K562 (cell line): Measurements from ENCODE around the gene COMMD1. TPM values are rescaled to one million over a fixed set of nuclear protein-coding genes. Genes with fewer than 3 reads are reported as not detected.

ENCODE experiments used
- ATAC-seq: fragments of 200-7000 bp; cut with Tn5 transposase; 3 replicates; pipeline ENCODE4 v1.9.1; 2020; ENCODE audit warnings: moderate library complexity
- BruUV-seq: library from RNA; stranded (reverse); fragments of 400-500 nt; replicated peaks from 2 replicates; lab custom pipeline; 2021; lab: Mats Ljungman, UMichigan
- CTCF ChIA-PET: fragments of 300-600 bp; formaldehyde crosslinking; extraction: SDS; loops from one replicate; lab custom pipeline; 2021; ENCODE audit warnings: low intra/inter-chr PET ratio; lab: Yijun Ruan, JAX
- POLR2A ChIA-PET: fragments of 300-600, 350-650 bp; sonication (Branson Sonifier 250); formaldehyde crosslinking; extraction: SDS; loops from one replicate; lab custom pipeline; 2021; ENCODE audit warnings: antibody characterized with exemption, inconsistent platforms; lab: Yijun Ruan, JAX
- DNase-seq, 4 experiments: peaks; one replicate each; pipeline versions ENCODE4 v3.0.0 to v3.0.0-alpha.2; 2011 to 2018; ENCODE audit warnings: low spot score in 3 of 4, mixed read lengths in 3 of 4; ENCODE audit errors: extremely low read depth in 1 of 4
- FAIRE-seq: peaks from 2 replicates; lab custom pipeline; 2011; peaks lifted over from hg19 to GRCh38; lab: Jason Lieb, UNC
- H2AFZ ChIP-seq: 2 replicates; pipeline ENCODE4 v1.6.0; 2011; ENCODE audit warnings: low read depth, low read length, control low read depth, inconsistent platforms
- H3K27ac ChIP-seq: fragments of 200-600 bp; 3 replicates; pipeline ENCODE4 v1.8.0; 2011; ENCODE audit warnings: low read depth, mild to moderate bottlenecking, control low read depth, inconsistent platforms, low read length, moderate library complexity, mixed read lengths; ENCODE audit errors: extremely low read depth
- H3K27me3 ChIP-seq, 2 experiments: fragments of 300-600 bp in 1 of 2; 2 replicates in 1 of 2; 3 replicates in 1 of 2; pipeline versions ENCODE4 v1.6.0 to v1.8.0; 2011; ENCODE audit warnings: inconsistent platforms in 2 of 2, low read length in 2 of 2, mild to moderate bottlenecking in 1 of 2, mixed read lengths in 1 of 2, moderate library complexity in 1 of 2; ENCODE audit not compliant: control insufficient read depth in 2 of 2, insufficient read depth in 2 of 2
- H3K36me3 ChIP-seq: fragments of 300-600 bp; 3 replicates; pipeline ENCODE4 v1.8.0; 2011; ENCODE audit warnings: mild to moderate bottlenecking, low read length, inconsistent platforms; ENCODE audit not compliant: control insufficient read depth, insufficient read depth
- H3K4me1 ChIP-seq, 2 experiments: fragments of 200-600 bp in 1 of 2; replicated peaks in 1 of 2; 2 replicates in 1 of 2; 3 replicates in 1 of 2; pipeline versions ENCODE4 v1.5.1 to v1.8.0; 2011; ENCODE audit warnings: inconsistent platforms in 2 of 2, low read length in 2 of 2, mild to moderate bottlenecking in 1 of 2, mixed read lengths in 1 of 2, moderate library complexity in 1 of 2; ENCODE audit not compliant: control insufficient read depth in 2 of 2, insufficient read depth in 2 of 2
- H3K4me2 ChIP-seq: 2 replicates; pipeline ENCODE4 v1.6.1; 2011; ENCODE audit warnings: low read length, control low read depth, inconsistent platforms, mixed read lengths; ENCODE audit not compliant: insufficient read depth
- H3K4me3 ChIP-seq: fragments of 200-600 bp; sonication (generic), shearing (Covaris generic); 2 replicates; pipeline ENCODE4 v1.5.1; 2016; ENCODE audit warnings: control low read depth, inconsistent platforms
- H3K79me2 ChIP-seq: fragments of 200-600 bp; 3 replicates; pipeline ENCODE4 v1.8.0; 2011; ENCODE audit warnings: low read length, inconsistent platforms; ENCODE audit not compliant: control insufficient read depth, insufficient read depth
- H3K9ac ChIP-seq, 2 experiments: 2 replicates each; pipeline versions ENCODE4 v1.6.0 to v1.6.1; 2011; ENCODE audit warnings: low read depth in 2 of 2, low read length in 2 of 2, control low read depth in 1 of 2, inconsistent platforms in 1 of 2, mild to moderate bottlenecking in 1 of 2, mixed read lengths in 1 of 2; ENCODE audit not compliant: insufficient read depth in 1 of 2
- H3K9me1 ChIP-seq: one replicate; pipeline ENCODE4 v1.6.0; 2011; ENCODE audit warnings: inconsistent platforms, mild to moderate bottlenecking, low read length, moderate library complexity; ENCODE audit not compliant: control insufficient read depth, insufficient read depth
- H3K9me3 ChIP-seq: replicated peaks from 2 replicates; pipeline ENCODE4 v1.5.1; 2011; ENCODE audit warnings: low read depth, low read length, inconsistent platforms; ENCODE audit not compliant: control insufficient read depth, insufficient read depth
- H4K20me1 ChIP-seq: replicated peaks from 2 replicates; pipeline ENCODE4 v1.6.1; 2011; ENCODE audit warnings: low read length, inconsistent platforms, mixed read lengths; ENCODE audit not compliant: control insufficient read depth, insufficient read depth
- ETV1 ChIP-seq: fragments of 450-650 bp; conservative IDR thresholded peaks from 2 replicates; pipeline ENCODE4 v1.6.1; 2016; ENCODE audit warnings: missing genetic modification characterization, control low read depth, low read depth, missing compliant biosample characterization
- HEY1 ChIP-seq: fragments of 250-450 bp; sonication (Bioruptor Pico); IDR thresholded peaks from 2 replicates; pipeline ENCODE4 v1.5.0; 2020; ENCODE audit warnings: mild to moderate bottlenecking, moderate library complexity, borderline replicate concordance
- JUN ChIP-seq, 2 experiments: sonication (generic) in 1 of 2; formaldehyde crosslinking in 1 of 2; IDR thresholded peaks; 2 replicates each; pipeline versions ENCODE4 v1.6.1 to v1.8.0; 2012 to 2022; ENCODE audit warnings: borderline replicate concordance in 2 of 2, mild to moderate bottlenecking in 2 of 2, improper control_type of control experiment in 1 of 2, low read depth in 1 of 2, low read length in 1 of 2, missing genetic modification reagents in 1 of 2
- MXI1 ChIP-seq: IDR thresholded peaks from 2 replicates; pipeline ENCODE4 v1.6.1; 2011; ENCODE audit warnings: low read depth, mild to moderate bottlenecking, improper control_type of control experiment, low read length
- RBFOX2 ChIP-seq: fragments of 200-400 bp; formaldehyde crosslinking; IDR thresholded peaks from 2 replicates; pipeline ENCODE4 v1.6.1; 2017; ENCODE audit warnings: low read depth, mild to moderate bottlenecking, low read length, moderate library complexity
- SNRNP70 ChIP-seq: fragments of 200-400 bp; formaldehyde crosslinking; optimal IDR thresholded peaks from 2 replicates; pipeline ENCODE3; 2017; ENCODE audit warnings: low read depth, low read length
- U2AF1 ChIP-seq: fragments of 200-400 bp; formaldehyde crosslinking; optimal IDR thresholded peaks from 2 replicates; pipeline ENCODE3; 2017; ENCODE audit warnings: mild to moderate bottlenecking, low read depth, low read length, moderate library complexity
- ZBTB7A ChIP-seq: IDR thresholded peaks from 2 replicates; pipeline ENCODE4 v1.6.1; 2011; ENCODE audit warnings: low read depth, mild to moderate bottlenecking, low read length, moderate library complexity, borderline replicate concordance; ENCODE audit not compliant: control insufficient read depth
- ZNF639 ChIP-seq, 2 experiments: fragments of 200-800 bp in 1 of 2; sonication (Bioruptor generic) in 1 of 2; sonication (generic) in 1 of 2; formaldehyde crosslinking in 1 of 2; IDR thresholded peaks in 1 of 2; conservative IDR thresholded peaks in 1 of 2; 2 replicates each; pipeline versions ENCODE4 v1.5.0 to v1.6.1; 2016 to 2020; ENCODE audit warnings: missing compliant biosample characterization in 1 of 2, missing genetic modification characterization in 1 of 2, missing genetic modification reagents in 1 of 2
- WGBS: fragments of 100-300 bp; shearing (Covaris generic); methylation state at CpG from one replicate; pipeline ENCODE4 v1.1.6; 2016; ENCODE audit warnings: low coverage, mixed read lengths; ENCODE audit not compliant: insufficient coverage; ENCODE audit errors: missing lambda C conversion rate; 5-methylcytosine and 5-hydroxymethylcytosine counted together
- in situ Hi-C: fragments of 300-500 bp; cut with MboI; formaldehyde crosslinking; loops from 4 replicates; pipeline ENCODE4 v1.15.0; 2018; ENCODE audit warnings: inconsistent platforms, mixed read lengths
- intact Hi-C: fragments of 100-400 bp; cut with micrococcal nuclease; formaldehyde crosslinking; loops from 2 replicates; pipeline ENCODE4 v1.14.2; 2022
- polyA plus RNA-seq, 8 experiments: library from polyadenylated mRNA; depleted of rRNA in 4 of 8; stranded (reverse) in 5 of 8; unstranded in 3 of 8; fragments of >200 nt; fragmentation: Nextera tagmentation in 2 of 8; fragmentation: Illumina TruSeq in 1 of 8; extraction: Ambion mirVana in 2 of 8; extraction: Trizol in 1 of 8; gene quantifications; 2 replicates each; pipeline versions ENCODE4 v1.2.1 to v1.2.3, GENCODE V29; 2011 to 2014; ENCODE audit warnings: inconsistent platforms in 1 of 8, missing spikeins in 1 of 8
- total RNA-seq, 7 experiments: library from RNA; depleted of rRNA in 6 of 7; stranded (reverse); fragments of >200 nt in 6 of 7; fragmentation: Illumina TruSeq in 2 of 7; extraction: Trizol in 2 of 7; gene quantifications; 2 replicates each; pipeline versions ENCODE4 v1.2.1 to v1.2.3, GENCODE V29; 2011 to 2021; ENCODE audit warnings: low replicate concordance in 1 of 7
- TF ChIP-seq, protein P1 (sequence below): fragments of 450-650 bp; formaldehyde crosslinking; IDR thresholded peaks from 2 replicates; pipeline ENCODE4 v1.4.0; 2022; ENCODE audit warnings: missing genetic modification characterization
- TF ChIP-seq, protein P2 (sequence below), 2 experiments: fragments of 450-650 bp in 1 of 2; IDR thresholded peaks; 2 replicates each; pipeline ENCODE4 v1.6.1; 2011 to 2017; ENCODE audit warnings: low read depth in 2 of 2, antibody characterized with exemption in 1 of 2, borderline replicate concordance in 1 of 2, low read length in 1 of 2, mild to moderate bottlenecking in 1 of 2, mixed read lengths in 1 of 2; ENCODE audit not compliant: control insufficient read depth in 1 of 2

Gene COMMD1
- total and polyA plus RNA-seq, 9 of the 15 experiments (the other 6 are each of a cell fraction or from before 2014, with no cell fraction given) = 14.4 to 77.0 (median 21.4) TPM

DNA sequence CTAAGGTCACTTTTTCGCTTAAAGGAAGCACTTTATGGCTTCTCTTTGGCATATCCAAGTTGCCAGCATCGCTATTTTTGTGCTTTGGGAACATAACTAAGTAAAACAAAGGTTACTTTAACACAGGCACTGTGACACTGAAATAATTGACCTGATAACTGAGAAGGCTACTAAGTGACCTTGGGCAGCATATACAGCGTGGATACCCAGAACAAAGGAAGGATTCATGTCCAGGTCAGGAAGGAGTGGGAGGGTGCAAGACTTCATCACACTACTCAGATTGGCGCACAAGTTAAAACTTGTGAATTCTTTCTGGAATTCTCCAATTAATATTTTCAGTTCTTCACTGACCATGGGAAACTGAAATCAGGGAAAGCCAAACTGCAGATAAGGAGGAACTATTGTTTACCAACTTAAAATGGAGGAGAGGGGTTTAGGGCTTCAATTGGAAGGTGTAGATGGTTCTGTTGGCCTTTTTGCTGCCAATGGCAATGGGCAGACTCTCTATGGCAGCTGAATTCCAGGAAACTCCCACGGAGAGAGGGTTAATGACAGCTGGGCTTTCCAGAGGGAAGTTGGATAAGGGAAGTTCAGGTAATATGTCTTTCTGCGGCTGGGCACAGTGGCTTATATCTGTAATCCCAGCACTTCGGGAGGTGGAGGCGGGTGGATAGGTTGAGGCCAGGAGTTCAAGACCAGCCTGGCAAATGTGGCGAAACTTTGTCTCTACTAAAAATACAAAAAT, 45.3 kb downstream of the COMMD1 start:
- DNase-seq = no peak
- no peak for ATAC-seq
- Histone ChIP-seq H3K27ac (no peak overlapping the region), H3K9me1 (no peaks in the 10 kb centered on the region), H3K79me2 (no peaks in the 10 kb centered on the region), H3K4me3 (no peak overlapping the region), H3K4me1 (no peaks in the 10 kb centered on the region), H3K27me3 (no peaks in the 10 kb centered on the region), H4K20me1 (no peaks in the 10 kb centered on the region), H3K9me3 (no peaks in the 10 kb centered on the region), H3K9ac (no peak overlapping the region), H3K36me3 (no peaks in the 10 kb centered on the region), H2AFZ (no peak overlapping the region), H3K4me2 (no peak overlapping the region)
- ChIA-PET CTCF (no interaction called here), POLR2A (no interaction called here)
- in situ Hi-C loops = no loop called here
- intact Hi-C loops = no loop called here
- FAIRE-seq = no peak
- BruUV-seq = no TSS peak
- WGBS = 74% methylated on average over 9 of the region's 9 CpGs
- TF ChIP-seq ETV1 (tag) (no peak), RBFOX2 (no peak), SNRNP70 (no peak), U2AF1 (no peak), ZBTB7A (no peak), HEY1 (CRISPR knock-in tag) (no peak), MXI1 (no peak), ZNF639 (CRISPR knock-in tag; conservative IDR thresholded peaks at IDR 0.05 in 1 of 2, IDR thresholded peaks at IDR 0.05 in 1 of 2) (no peak), JUN (IDR thresholded peaks at IDR 0.05; ENCODE audit: borderline replicate concordance, low read depth, low read length) (no peak), JUN (CRISPR knock-in tag; IDR thresholded peaks at IDR 0.05; ENCODE audit: borderline replicate concordance) (no peak)
- TF ChIP-seq, protein P1, sequence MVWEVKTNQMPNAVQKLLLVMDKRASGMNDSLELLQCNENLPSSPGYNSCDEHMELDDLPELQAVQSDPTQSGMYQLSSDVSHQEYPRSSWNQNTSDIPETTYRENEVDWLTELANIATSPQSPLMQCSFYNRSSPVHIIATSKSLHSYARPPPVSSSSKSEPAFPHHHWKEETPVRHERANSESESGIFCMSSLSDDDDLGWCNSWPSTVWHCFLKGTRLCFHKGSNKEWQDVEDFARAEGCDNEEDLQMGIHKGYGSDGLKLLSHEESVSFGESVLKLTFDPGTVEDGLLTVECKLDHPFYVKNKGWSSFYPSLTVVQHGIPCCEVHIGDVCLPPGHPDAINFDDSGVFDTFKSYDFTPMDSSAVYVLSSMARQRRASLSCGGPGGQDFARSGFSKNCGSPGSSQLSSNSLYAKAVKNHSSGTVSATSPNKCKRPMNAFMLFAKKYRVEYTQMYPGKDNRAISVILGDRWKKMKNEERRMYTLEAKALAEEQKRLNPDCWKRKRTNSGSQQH (CRISPR knock-in tag) = no peak
- TF ChIP-seq, protein P2, sequence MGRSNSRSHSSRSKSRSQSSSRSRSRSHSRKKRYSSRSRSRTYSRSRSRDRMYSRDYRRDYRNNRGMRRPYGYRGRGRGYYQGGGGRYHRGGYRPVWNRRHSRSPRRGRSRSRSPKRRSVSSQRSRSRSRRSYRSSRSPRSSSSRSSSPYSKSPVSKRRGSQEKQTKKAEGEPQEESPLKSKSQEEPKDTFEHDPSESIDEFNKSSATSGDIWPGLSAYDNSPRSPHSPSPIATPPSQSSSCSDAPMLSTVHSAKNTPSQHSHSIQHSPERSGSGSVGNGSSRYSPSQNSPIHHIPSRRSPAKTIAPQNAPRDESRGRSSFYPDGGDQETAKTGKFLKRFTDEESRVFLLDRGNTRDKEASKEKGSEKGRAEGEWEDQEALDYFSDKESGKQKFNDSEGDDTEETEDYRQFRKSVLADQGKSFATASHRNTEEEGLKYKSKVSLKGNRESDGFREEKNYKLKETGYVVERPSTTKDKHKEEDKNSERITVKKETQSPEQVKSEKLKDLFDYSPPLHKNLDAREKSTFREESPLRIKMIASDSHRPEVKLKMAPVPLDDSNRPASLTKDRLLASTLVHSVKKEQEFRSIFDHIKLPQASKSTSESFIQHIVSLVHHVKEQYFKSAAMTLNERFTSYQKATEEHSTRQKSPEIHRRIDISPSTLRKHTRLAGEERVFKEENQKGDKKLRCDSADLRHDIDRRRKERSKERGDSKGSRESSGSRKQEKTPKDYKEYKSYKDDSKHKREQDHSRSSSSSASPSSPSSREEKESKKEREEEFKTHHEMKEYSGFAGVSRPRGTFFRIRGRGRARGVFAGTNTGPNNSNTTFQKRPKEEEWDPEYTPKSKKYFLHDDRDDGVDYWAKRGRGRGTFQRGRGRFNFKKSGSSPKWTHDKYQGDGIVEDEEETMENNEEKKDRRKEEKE (IDR thresholded peaks at IDR 0.05; ENCODE audit: borderline replicate concordance in 1 of 2, control insufficient read depth in 1 of 2, low read depth in 2 of 2, low read length in 1 of 2) = no peak
